ENCODE measurements around the gene BPIFB2.
"Not testable (repeated sequence)": the region's sequence is repeated elsewhere in the genome, so short reads cannot be mapped to it uniquely, and the experiment has no call there.

BPIFB2 gene

DNA sequence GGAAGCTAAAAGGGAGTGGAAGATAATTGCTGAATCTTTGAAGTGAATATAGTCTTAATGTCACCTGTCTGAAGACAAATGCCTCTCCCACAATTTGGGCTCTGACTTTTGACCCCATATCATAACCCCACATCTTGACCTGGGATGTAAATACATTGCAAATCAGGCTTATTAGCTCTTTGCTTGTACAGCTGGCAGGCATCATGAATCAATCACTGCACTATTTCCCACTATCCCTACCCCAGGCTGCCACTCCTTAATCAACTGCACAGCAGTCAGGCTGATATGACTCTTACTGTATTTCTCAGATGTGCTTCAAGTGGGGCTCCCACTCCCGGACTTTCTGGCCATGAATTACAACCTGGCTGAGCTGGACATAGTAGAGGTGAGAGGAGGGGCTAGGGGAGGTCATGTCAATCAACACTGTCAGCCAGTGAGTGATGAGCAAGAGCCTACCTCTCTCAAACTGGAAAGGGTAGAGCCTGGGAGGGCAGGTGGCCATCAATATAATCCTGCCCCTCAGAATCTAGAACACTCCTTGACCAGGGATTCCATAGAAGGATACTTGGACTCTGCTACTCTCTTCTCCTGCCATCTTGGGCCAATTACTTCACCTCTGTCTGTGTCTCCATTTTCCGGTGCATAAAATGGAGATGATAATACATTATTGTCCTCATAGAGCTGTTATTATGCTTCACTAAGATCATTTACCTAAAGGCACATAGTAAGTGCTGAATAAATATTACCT, 35.7 kb downstream of the BPIFB2 start:
- DNase-seq, result no peak

DNA sequence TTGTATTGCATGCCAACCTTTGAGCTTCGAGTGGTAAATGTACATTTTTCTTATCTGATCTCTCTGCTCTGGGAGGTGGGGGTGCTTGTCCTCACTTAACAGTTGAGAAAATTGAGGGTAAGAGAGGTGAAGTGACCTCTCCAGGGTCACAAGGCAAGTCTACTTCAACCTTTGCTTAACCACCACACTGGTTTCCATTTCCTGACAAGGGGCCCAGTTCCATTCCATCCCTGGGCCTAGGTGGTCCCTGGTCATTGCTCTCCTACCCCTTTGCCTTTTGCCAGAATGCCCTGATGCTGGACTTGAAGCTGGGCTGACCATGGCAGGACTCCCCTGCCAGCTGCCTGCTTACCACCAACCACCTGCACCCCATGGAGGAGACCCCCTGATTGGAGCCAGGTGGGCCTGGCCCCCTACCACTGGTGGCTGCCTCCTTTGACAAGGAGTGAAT, 36.3 kb downstream of the BPIFB2 start:
- no peak for DNase-seq

DNA sequence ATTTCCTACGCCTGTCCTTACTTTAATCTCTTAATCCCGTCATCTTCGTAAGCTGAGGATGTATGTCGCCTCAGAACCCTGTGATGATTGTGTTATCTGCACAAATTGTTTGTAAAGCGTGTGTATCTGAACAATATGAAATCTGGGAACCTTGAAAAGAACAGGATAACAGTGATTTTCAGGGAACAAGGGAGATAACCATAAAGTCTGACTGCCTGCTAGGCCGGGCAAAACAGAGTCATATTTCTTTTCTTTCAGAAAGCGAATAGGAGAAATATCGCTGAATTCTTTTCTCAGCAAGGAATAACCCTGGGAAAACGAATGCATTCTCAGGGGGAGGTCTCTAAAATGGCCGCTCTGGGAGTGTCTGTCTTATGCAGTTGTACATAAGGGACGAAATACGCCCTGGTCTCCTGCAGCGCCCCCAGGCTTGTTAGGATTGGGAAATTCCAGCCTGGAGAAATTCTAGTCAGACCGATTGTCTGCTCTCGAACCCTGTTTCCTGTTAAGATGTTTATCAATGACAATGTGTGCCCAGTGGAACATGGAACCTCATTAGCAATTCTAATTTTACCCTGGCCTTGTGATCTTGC, 37.7 kb downstream of the BPIFB2 start:
- DNase-seq, result not testable (repeated sequence)

DNA sequence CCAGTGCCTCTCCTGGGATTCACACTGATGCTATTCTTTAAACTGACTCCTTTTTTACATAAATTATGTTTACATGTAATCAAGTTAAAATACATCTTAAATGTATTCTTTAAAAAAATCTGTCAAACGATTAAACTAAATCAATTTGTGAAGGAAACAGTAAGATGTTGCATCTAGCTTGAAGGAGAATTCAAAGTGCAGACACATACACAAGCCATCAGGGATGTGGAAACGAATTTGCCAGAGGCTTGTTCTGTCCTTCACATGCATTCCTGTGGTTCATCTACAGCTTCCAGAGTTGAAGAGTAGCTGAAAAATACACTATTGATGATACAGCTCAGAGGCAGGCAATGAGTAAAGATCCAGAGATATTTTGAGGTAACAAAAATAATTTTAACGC, 38.9 kb downstream of the BPIFB2 start:
- no peak for DNase-seq

DNA sequence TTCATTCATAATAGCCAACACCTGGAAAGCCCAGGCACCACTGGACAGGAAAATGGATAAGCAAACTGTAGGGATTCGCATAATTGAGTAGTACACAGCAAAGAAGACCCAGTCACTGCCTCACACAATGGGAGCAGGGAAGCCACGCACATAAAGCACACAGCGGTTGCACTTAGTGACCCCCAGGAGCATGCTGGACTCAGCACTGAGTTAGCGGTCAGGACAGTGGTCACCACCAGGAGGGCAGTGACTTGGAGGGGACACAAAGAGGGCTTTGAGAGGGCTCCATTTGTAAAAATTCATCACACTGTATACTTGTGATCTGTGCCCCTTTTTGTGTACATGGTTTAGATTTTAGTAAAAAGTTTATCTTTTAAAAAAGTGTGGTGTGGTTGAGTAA, 43.8 kb downstream of the BPIFB2 start:
- DNase-seq, result no peak

DNA sequence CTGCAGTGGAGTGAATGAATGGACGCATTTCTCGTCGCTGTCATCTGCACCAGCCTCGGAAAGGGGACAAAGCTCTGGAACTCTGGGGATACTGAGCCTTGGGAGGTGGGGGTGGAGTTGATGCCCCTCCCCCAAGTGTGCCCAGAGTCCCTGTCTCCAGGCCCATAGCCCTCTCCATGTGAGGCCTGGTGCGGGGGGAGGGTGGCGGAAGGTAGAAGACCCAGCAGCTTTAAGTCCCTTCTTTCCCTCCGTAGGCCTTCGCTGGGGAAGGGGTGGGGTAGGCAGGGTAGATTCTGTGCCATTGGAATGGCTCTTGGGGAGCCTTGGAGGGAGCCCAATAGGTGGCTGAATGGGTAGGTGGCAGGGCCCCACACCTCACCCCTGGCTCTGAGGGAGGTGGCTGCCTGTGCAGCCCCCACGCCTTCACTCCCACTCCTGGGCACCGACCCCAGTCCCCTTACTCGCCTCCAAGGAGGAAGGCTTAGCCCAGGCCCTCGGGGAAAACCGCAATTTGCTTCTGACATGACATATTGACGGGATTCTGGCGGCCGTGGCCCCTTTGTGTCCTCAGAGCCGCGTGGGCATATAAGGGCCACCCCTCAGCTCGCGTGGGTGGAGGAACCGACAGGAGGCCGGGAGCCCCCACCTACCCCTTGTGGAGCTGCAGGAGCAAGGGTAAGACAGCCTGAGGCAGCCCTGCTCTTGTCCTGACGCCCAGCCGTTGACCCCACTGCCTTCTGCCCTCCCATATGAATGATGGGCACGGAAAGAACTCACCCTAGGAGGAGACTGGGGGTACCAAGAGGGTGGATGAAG, 46.0 kb downstream of the BPIFB2 start, which contains the start of gene BPIFB3:
Gene BPIFB3 (plus strand): TSS at position 613 of the 816 bp plus-strand sequence. CDS start 1,533 bp downstream, outside the sequence.
- no peak for DNase-seq

DNA sequence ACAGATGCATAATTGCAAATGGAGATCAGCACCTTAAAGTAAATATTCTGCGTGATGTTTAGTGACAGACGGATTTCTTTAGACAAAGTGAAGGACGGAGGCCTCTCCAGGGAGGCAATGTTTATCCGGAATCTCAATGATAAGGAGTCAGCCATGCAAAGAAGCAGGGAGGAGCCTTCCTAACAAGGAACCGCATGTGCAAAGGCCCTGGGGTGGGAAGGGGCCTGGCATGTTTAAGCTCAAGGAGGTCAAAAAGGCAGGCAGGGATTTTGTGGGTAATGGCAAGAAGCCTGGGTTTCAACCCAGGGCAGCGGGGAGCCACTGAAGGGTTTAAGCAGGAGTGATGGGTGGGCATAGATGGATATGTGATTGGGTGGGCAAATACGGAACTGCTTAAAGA, 46.9 kb downstream of the BPIFB2 start:
- no peak for DNase-seq

DNA sequence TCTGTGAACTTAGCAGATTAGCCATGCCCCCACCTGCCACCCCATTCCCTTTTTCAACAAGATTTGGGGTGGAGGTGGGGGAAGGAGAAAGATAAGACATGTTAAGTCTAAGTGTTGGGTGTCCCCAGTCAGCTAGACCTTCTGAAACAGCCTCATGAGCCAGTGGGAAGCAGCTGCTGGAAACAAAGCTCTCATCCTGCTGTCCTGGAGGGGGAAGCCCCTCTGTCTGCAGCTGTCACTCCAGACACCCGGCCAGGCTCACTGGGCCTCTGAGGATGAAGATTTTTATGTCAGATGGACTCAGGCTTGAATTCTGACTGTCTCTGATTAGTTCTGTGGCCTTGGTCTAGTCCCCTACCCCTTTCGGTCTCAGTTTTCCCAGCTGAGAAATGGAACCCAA, 47.3 kb downstream of the BPIFB2 start:
- DNase-seq, result no peak

DNA sequence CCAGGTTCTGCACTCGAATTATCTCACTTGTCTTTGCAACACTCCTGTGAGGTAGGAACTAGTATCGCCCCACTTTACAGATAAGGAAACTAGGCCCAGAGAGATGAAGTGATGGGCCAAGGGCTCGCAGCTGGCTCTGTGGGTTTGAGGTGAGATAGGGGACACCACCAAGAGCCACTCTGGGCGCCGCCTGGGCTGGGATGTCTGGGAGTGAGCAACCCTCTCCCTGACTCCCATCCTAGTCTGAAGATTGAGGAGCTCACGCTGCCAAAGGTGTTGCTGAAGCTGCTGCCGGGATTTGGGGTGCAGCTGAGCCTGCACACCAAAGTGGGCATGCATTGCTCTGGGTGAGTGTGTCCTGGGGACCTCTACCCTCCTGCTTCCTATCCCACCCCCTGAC, 51.6 kb downstream of the BPIFB2 start:
- DNase-seq, result no peak

DNA sequence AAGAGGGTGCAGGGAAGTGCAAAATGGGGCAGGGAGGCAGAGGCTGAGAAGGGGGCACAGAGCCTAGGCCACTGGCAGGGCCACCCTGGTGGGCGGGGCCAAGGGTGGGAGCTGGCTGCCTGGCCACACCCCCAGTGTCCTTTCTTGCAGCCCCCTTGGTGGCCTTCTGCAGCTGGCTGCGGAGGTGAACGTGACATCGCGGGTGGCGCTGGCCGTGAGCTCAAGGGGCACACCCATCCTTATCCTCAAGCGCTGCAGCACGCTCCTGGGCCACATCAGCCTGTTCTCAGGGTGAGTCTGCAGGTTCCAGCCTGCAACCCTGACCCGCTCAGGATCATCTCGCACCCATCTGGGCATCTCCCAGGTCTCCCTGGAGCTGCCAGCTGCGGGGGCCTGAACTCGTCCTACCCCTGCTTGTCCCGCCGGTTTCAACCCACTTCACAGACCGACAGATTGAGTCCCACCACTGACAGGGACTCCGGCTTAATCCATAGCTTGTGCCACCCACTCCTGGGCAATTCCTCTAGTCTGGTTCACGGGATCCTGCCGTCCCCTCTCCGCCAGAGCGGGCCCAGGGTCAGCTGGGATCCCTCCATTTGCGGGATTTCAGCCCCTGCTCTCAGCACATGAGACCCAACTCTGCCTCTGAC, 52.4 kb downstream of the BPIFB2 start:
- no peak for DNase-seq

DNA sequence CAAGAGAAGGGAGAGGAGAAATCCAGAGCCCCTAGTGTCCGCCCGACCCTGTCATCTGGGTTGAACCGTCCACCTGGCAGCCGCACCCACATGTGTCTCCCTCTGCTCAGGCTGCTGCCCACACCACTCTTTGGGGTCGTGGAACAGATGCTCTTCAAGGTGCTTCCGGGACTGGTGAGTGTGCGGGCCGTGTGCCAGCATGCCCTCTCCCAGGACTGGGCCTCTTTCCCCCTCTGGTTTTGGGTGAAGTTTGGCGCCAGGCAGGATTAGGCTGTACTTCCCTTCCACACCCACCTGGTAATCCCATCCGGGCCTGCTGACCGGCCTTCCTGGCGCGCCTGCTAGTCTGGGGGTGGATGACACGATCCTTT, 54.1 kb downstream of the BPIFB2 start:
- no peak for DNase-seq

DNA sequence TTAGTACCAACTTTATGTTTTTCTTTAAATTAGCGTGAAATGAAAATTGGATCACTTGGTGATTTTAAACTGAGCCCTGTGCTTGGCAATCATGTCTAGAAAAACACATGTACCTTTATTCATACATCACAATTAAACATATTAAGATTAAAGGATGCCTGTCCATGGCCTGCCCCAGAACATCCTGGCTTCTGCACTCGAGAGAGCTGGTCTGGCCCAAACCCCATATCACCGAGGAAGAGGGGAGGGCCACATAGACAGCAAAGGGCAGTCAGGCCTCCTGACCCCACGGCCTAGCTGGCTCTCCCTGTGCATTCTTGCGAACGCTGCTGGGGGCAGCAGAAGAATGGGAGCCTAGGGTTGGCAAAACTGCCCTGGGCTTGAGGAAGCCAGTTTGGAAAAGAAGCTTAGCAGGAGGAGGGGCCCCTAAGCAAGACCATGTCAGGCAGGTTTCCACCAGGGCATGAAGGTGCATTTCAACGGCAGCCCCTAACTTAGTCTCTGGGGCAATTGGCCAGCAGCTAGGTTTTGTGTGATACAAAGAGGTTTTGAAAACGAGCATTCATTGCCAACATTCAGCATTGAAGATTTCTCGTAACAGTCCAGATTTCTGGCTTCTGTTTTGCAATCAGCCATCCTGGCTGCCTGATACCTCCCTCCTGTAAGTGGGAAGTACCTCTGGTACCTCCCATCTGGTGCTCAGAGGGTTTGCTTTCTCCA, 54.8 kb downstream of the BPIFB2 start:
- no peak for DNase-seq

DNA sequence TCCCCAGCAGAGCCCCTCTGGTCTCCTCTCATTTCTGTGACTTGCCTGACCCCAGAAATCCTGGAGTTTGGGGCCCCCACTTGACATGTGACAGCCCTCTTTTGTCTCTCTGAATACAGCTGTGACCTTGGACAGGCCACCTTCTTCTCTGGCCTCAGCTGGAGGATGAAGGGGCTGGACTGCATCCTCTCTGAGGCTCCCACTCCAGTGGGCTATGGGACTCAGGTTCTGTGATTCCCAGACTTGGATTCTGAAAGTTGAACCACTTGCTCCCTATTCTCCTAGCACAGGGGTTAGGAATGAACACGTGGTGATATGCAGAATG, 55.3 kb downstream of the BPIFB2 start:
- no peak for DNase-seq

DNA sequence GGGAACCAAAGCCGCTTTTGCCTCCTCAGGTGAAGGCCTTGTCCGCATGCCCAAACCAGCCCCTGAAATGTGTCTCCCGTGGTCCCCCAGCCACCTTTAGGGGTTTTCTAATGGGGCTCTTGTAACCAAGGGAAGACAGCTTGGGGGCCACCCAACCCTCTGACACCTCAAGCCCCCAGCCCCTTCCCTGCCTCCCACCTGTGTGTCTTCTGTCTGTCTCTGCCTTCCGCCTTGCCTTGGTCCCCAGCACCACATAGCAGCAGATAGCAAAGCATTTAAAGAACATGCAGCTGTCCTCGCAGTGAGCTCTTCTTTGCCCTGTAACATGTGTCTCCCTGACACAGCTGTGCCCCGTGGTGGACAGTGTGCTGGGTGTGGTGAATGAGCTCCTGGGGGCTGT, 55.8 kb downstream of the BPIFB2 start:
- DNase-seq, result no peak

DNA sequence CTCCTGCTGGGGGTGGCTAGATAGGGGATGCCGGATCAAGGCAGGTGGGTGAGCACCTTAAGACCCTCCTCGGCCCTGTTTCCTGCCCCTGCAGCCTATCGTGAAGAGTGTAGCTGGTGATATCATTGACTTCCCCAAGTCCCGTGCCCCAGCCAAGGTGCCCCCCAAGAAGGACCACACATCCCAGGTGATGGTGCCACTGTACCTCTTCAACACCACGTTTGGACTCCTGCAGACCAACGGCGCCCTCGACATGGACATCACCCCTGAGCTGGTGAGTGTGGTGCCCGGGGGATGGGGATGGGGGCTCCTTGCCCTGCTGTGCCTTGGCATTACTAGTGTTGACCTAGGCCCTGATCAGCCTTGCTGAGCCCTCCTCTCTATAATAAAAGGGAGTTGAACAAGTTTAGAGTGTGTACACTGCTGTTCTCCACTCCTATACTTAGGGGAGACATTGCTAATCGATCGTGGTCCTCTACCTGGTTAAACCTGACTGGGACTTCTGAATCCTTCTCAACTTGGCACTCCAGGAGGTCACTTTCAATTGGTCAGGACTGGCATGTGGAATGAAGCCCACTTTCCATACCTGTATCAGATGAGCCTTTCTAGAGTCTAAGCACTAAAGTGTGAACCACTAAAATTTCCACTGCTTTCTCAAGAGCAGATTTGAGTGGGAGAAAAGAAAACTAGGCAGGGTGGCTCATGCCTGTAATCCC, 57.2 kb downstream of the BPIFB2 start:
- DNase-seq, result no peak

DNA sequence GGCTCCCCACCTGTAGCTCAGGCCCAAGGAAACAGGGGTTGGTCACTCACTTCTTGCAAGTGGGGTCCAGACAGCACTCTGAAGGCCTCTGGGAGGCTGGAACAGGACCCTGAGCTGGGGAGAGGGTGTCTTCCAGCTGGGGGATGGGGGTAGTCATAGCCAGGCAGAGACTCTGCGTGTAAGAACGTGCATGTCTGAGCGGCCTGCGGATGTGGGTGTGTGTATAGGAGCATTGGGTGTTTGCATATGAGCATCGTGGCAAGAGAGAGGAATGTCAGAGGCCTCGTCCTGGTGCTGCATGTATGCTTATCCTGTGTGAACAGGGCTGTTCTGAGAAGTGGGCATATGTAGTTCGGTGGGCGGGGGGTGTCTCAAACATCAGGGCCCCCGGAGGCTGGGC, 58.3 kb downstream of the BPIFB2 start:
- DNase-seq, result no peak

DNA sequence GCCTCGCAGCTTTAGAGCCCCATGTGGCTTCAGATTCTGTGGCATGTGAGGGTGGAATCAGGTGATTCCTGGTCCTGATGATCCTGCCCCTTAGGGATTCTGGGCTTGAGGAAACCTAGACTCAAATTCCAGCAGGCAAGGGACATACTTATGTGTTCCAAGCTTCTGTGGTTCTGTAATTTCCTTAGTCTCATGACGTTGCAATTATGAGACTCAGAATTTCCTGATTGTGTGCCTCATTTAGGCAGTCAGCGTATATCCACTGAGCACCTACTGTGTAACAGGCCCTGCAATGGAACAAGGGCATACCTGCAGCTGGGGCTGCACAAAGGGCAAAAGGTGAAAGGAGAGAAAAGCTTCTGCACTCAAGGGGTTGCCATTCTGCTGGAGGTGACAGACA, 60.3 kb downstream of the BPIFB2 start:
- no peak for DNase-seq

DNA sequence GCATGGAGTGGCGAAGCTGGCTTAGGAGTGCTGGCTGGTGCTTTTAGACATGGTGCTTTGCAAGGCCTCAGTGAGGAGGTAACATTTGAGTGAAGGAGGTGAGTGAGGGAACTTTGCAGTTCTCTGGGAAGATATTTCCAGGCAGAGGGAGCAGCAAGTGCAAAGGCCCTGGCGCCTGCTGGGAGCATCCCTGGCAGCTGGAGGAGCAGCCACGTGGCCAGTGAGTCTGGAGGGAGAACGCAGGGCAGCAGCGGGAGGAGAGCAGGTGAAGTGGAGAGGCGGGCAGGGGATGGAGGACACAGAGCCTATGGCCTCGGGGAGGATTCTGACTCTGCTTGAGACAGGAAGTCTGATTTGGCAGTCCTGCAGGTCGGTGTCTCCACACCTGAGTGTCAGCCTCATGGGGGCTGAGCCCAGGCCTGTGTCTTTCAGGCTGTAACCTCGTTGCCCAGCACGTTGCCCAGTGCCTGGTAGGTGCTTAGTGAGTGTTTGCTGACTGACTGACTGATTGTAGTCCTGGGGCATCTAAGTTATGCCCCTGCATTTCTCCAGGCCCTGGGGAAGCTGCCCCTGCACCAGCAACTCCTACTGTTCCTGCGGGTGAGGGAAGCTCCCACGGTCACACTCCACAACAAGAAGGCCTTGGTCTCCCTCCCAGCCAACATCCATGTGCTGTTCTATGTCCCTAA, 60.9 kb downstream of the BPIFB2 start:
- DNase-seq, result no peak

DNA sequence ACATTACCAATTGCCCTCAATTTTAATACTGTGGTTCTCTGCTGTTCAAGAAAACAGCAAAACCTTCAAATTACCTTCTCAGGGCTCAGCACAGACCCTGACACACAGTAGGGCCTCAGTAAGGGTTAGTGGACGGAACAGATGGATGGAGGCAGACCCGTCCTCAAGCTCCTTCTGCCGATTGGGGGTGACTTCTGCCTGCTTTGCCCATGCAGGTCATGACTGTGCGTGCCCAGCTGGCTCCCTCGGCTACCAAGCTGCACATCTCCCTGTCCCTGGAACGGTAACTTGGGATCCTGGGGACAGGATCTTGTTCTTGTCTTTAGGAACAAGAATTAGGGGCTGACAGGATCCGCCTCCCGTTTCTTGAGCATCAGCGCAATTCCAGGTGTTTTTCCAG, 62.2 kb downstream of the BPIFB2 start:
- DNase-seq, result no peak

DNA sequence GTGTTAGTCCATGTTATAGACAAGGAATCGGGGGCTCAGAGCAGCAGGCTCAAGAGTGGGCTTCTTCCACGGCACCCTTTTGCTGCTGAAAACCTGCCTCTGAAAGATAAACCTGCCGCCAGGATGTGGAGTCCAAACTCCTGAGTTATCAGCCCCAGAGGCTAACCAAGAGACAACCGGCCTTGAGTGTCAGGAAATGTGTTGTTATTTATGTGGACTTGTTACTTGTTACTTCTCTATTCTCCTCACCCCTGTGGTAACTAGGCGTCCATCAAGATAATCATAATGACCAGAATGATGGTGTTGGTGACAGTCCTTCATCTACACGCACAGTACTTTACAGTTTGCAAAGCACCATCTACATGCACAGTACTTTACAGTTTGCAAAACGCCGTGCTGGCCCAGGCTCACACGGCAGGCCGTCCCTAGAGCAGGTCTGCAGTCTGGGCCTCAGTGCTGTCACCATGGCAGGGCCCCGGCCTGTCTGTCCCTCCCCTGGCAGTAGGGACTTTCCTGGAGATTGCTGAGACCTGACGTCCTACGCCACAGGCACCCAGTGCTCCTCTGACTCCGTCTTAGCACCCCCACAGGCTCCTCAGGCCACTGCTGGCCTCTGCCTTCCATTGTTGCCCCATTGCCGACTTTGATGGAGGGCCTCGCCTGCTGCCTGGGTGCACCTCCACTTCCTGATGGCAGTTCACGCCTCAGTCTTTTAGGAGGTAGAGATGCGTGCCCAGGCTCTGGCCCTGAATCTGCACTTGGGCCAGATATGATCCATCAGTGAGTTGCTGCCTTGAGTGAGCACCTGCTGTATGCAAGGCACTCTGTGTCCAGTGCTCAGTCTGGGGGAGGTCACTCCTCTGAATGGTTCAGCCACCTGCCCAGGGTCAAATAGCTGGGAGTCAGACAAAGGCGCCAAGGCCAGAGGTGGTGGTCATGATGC, 62.9 kb downstream of the BPIFB2 start:
- DNase-seq, result no peak
